ENCODE results near the gene HNRNPR.

GRCh38 chr1:23385119-23385621, 41.1 kb upstream of the HNRNPR start:
- TF ChIP-seq CTCF (IDR thresholded peaks at IDR 0.05) (no peak), EZH2 (IDR thresholded peaks at IDR 0.05; ENCODE audit: borderline replicate concordance, insufficient read depth, low read depth, low read length, poor library complexity, severe bottlenecking) (no peak)

Measured in B cell (primary cell).